Stimulated activated naive CD4-positive, alpha-beta T cell (primary cell): ENCODE results near the gene EFTUD2.

Source experiments
- DNase-seq, 6 experiments: peaks; one replicate each; lab custom pipeline; 2025; lab: John Stamatoyannopoulos, UW

Gene EFTUD2

GRCh38 chr17:44887971-44888954 is 11.0 kb downstream of the EFTUD2 start:
- DNase-seq, result peak in 3 of 6 experiments; percentile 5 to 41 (median 37)

- no peak for DNase-seq
These were observed 12.2 kb downstream of the EFTUD2 start for GRCh38 chr17:44887016-44887415.

GRCh38 chr17:44884941-44885340 is 14.3 kb downstream of the EFTUD2 start:
- DNase-seq, result no peak

GRCh38 chr17:44881145-44881544 is 18.1 kb downstream of the EFTUD2 start:
- no peak for DNase-seq

GRCh38 chr17:44880062-44880461 is 19.2 kb downstream of the EFTUD2 start:
- no peak for DNase-seq

- no peak for DNase-seq
These were observed 19.9 kb downstream of the EFTUD2 start for GRCh38 chr17:44879376-44879775.

- DNase-seq, result peak in 2 of 6 experiments; percentile 25 to 32
These were observed 20.5 kb downstream of the EFTUD2 start for GRCh38 chr17:44878627-44879221.

- no peak for DNase-seq
These were observed 22.1 kb downstream of the EFTUD2 start for GRCh38 chr17:44877121-44877520.

GRCh38 chr17:44875761-44876160 is 23.5 kb downstream of the EFTUD2 start:
- DNase-seq, result no peak

- no peak for DNase-seq
These were observed 27.0 kb downstream of the EFTUD2 start for GRCh38 chr17:44872131-44872768.

GRCh38 chr17:44871556-44871955 is 27.7 kb downstream of the EFTUD2 start:
- DNase-seq, result no peak

GRCh38 chr17:44867841-44868240 is 31.4 kb downstream of the EFTUD2 start:
- DNase-seq, result no peak

- no peak for DNase-seq
These were observed 33.3 kb downstream of the EFTUD2 start for GRCh38 chr17:44865931-44866330.

GRCh38 chr17:44865231-44865660 is 34.0 kb downstream of the EFTUD2 start:
- peak; percentile 36 to 74 (median 58) for DNase-seq

GRCh38 chr17:44864831-44865230 is 34.4 kb downstream of the EFTUD2 start:
- DNase-seq, result no peak

- no peak for DNase-seq
These were observed 36.0 kb downstream of the EFTUD2 start for GRCh38 chr17:44863061-44863918.

GRCh38 chr17:44862278-44862914 is 36.8 kb downstream of the EFTUD2 start:
- DNase-seq, result no peak

- no peak for DNase-seq
These were observed 39.5 kb downstream of the EFTUD2 start for GRCh38 chr17:44859701-44860100.

GRCh38 chr17:44854192-44854591 is 45.1 kb downstream of the EFTUD2 start:
- DNase-seq, result no peak

- no peak for DNase-seq
These were observed 48.6 kb downstream of the EFTUD2 start for GRCh38 chr17:44850612-44851011.

- no peak for DNase-seq
These were observed 49.2 kb downstream of the EFTUD2 start for GRCh38 chr17:44850025-44850424.
